ENCODE results near the gene DNAJC6.

DNA sequence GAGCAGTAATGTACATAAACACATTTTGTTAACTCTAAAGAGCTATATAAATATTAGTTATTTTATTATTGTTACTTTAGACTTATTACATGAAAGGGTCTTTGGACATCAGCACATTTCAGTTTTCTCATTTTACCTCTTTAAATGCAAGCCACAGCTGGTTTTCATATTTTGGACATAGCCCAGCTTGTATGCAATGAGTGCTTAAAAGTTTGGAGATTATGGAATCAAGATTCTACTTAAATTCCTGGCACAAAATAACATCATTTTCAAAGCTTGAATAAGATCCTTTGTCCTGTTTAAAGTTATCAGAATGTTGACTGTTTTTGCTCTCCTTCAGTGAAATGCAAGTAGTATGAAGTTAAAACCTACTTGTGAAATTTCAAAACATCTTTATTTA lies 95.6 kb downstream of the DNAJC6 start:
- TF ChIP-seq, protein P1, sequence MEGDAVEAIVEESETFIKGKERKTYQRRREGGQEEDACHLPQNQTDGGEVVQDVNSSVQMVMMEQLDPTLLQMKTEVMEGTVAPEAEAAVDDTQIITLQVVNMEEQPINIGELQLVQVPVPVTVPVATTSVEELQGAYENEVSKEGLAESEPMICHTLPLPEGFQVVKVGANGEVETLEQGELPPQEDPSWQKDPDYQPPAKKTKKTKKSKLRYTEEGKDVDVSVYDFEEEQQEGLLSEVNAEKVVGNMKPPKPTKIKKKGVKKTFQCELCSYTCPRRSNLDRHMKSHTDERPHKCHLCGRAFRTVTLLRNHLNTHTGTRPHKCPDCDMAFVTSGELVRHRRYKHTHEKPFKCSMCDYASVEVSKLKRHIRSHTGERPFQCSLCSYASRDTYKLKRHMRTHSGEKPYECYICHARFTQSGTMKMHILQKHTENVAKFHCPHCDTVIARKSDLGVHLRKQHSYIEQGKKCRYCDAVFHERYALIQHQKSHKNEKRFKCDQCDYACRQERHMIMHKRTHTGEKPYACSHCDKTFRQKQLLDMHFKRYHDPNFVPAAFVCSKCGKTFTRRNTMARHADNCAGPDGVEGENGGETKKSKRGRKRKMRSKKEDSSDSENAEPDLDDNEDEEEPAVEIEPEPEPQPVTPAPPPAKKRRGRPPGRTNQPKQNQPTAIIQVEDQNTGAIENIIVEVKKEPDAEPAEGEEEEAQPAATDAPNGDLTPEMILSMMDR (IDR thresholded peaks at IDR 0.05): no peak
- TF ChIP-seq POLR2A (IDR thresholded peaks at IDR 0.05): no peak
